SK-N-SH treated with all-trans-retinoic acid at 6 μM for 48 hours (cell line): ENCODE data around the gene UVSSA.

Source experiments
- CREB5 ChIP-seq: fragments of 250-450 bp; sonication (Bioruptor Pico); IDR thresholded peaks from 2 replicates; pipeline ENCODE4 v1.5.1; 2020; ENCODE audit warnings: low read depth, mild to moderate bottlenecking, moderate library complexity
- PPARA ChIP-seq: fragments of 250-450 bp; sonication (Bioruptor Pico); IDR thresholded peaks from 2 replicates; pipeline ENCODE4 v1.5.0; 2020; ENCODE audit warnings: mild to moderate bottlenecking, borderline replicate concordance

GRCh38 chr4:1405254-1405635 lies 58.2 kb downstream of the UVSSA start:
- TF ChIP-seq CREB5 (no peak), PPARA (CRISPR knock-in tag) (no peak)
